ENCODE data around the gene RCE1.

The RCE1 gene

DNA sequence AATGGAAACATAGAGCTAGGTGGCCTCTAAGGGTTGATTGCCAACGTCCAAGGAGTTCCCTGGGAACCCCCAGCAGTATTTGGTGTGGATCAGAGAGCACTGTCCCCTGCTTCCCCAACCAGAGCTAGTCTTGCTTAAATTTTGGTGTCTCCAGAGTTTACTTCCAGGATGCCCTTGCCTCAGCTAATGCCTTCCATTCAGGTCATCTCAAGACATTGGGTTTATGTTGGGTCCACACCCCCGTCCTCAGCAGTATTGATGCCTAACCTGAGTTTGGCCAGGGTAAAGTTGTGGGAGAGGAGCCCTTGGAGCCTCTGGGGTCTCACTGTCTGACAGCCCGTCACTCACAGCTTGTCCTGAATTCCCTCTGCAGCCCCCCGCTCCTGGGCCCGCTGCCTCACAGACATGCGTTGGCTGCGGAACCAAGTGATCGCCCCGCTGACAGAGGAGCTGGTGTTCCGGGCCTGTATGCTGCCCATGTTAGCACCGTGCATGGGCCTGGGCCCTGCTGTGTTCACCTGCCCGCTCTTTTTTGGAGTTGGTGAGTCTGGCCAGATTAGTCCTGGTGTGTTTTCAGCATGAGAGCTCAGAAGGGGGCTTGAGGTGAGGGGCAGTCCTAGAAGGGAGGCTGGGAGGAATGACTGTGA is 1.4 kb downstream of the RCE1 start:
- TF ChIP-seq, protein P1, sequence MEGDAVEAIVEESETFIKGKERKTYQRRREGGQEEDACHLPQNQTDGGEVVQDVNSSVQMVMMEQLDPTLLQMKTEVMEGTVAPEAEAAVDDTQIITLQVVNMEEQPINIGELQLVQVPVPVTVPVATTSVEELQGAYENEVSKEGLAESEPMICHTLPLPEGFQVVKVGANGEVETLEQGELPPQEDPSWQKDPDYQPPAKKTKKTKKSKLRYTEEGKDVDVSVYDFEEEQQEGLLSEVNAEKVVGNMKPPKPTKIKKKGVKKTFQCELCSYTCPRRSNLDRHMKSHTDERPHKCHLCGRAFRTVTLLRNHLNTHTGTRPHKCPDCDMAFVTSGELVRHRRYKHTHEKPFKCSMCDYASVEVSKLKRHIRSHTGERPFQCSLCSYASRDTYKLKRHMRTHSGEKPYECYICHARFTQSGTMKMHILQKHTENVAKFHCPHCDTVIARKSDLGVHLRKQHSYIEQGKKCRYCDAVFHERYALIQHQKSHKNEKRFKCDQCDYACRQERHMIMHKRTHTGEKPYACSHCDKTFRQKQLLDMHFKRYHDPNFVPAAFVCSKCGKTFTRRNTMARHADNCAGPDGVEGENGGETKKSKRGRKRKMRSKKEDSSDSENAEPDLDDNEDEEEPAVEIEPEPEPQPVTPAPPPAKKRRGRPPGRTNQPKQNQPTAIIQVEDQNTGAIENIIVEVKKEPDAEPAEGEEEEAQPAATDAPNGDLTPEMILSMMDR (IDR thresholded peaks at IDR 0.05; ENCODE audit: borderline replicate concordance, control extremely low read depth, extremely low read depth, insufficient read depth, missing control alignments) = no peak
- no peak for DNase-seq (ENCODE audit: low spot score)
- in situ Hi-C loops (cut with MboI; ENCODE audit: low sequenced_read_pairs, unreplicated experiment) = no loop called here

DNA sequence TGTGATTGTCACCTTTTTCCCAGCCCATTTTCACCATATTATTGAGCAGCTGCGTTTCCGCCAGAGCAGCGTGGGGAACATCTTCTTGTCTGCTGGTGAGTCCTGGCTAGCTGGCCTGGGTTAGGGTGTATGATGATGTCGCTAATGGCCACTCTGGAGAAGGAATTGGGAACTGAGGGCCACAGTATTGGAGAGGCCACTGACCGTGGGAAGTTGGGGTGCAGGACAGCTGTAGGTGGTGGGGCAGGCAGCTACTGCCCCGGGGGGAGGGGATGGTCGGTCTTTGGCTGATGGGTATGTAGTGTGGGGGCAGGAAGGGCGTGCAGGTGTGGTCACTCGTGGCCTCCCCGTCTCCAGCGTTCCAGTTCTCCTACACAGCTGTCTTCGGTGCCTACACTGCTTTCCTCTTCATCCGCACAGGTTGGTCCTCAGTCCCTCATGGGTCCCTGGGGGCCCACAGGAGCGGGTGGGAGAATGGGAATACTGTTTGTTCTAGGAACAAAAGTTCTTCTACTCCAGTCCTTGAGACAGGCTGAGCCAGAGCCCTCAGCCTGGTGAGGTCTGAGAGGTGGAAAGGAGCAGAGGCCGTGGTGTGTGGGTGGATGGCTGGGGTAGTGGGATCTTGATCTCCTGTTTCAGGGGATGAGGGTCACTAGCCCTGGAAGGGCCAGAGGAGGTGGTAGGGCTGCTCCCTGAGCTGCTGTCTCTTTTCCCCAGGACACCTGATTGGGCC is 2.1 kb downstream of the RCE1 start:
- no peak for DNase-seq (ENCODE audit: low spot score)
- TF ChIP-seq, protein P1 (IDR thresholded peaks at IDR 0.05; ENCODE audit: borderline replicate concordance, control extremely low read depth, extremely low read depth, insufficient read depth, missing control alignments) = no peak
- in situ Hi-C loops (cut with MboI; ENCODE audit: low sequenced_read_pairs, unreplicated experiment) = no loop called here

DNA sequence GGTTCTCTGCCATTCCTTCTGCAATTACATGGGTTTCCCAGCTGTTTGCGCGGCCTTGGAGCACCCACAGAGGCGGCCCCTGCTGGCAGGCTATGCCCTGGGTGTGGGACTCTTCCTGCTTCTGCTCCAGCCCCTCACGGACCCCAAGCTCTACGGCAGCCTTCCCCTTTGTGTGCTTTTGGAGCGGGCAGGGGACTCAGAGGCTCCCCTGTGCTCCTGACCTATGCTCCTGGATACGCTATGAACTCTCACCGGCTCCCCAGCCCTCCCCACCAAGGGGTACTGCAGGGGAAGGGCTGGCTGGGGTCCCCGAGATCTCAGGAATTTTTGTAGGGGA is 2.6 kb downstream of the RCE1 start:
- no peak for DNase-seq (ENCODE audit: low spot score)
- TF ChIP-seq, protein P1 (IDR thresholded peaks at IDR 0.05; ENCODE audit: borderline replicate concordance, control extremely low read depth, extremely low read depth, insufficient read depth, missing control alignments) = no peak
- in situ Hi-C loops (cut with MboI; ENCODE audit: low sequenced_read_pairs, unreplicated experiment) = no loop called here

DNA sequence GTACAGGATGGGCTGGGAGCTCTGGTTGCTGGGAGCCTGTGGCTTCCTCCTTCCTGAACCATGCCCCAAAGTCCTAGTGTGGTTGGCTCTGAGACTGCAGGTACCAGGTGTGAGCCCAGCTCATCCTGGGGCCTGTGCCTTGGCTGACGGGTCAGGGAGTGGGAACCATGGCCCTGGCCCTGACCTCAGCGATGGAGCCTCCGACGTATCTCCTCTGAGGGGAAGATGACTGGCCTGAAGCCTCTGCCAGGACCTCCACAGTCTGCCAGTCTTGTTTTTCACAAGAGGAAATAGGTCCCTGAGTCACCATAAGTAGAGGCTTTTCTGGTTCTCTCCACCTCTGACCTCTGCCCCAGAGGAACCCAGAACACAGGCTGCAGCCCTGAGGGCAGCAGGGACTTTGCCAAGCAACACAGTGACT is 3.4 kb downstream of the RCE1 start:
- TF ChIP-seq, protein P1 (IDR thresholded peaks at IDR 0.05; ENCODE audit: borderline replicate concordance, control extremely low read depth, extremely low read depth, insufficient read depth, missing control alignments) = no peak
- DNase-seq (ENCODE audit: low spot score) = no peak
- in situ Hi-C loops (cut with MboI; ENCODE audit: low sequenced_read_pairs, unreplicated experiment) = no loop called here

DNA sequence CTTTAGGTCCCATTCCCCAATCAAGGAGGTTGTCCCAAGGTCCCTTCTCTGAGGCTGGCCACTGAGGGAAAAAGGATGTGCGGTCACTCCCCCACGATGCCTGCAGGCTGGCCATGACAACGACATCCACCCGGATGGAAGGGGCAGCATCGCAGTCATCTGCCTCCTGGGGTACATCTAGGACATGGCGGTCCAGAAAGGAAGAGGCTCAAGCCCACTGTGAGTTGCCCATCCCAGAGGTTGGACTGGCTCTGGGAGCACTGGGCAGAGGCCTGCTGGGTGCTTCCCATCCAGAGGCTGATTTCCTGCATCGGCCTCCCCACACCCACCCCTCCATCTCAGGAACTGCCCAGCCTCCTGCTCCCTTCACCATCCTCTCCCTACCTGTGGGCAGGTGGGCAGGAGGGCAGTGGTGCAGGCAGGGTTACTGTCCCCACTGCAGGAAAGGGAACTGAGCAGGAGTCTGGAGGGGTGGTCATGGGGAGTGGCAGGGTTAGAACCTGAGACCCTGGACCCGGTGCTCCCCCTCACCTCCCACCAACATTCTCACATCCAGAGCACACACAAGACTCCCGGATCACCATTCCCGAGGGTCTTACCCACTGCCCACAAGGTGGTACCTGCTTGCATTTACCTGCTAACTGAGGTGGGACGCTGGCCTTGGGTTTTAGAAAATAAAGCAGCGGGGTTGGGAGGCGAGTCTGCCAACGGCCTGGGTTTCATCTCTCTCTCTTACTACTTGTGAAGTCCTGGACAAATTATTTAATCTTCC is 4.4 kb downstream of the RCE1 start:
- TF ChIP-seq, protein P1 (IDR thresholded peaks at IDR 0.05; ENCODE audit: borderline replicate concordance, control extremely low read depth, extremely low read depth, insufficient read depth, missing control alignments) = no peak
- no peak for DNase-seq (ENCODE audit: low spot score)
- in situ Hi-C loops (cut with MboI; ENCODE audit: low sequenced_read_pairs, unreplicated experiment) = no loop called here

DNA sequence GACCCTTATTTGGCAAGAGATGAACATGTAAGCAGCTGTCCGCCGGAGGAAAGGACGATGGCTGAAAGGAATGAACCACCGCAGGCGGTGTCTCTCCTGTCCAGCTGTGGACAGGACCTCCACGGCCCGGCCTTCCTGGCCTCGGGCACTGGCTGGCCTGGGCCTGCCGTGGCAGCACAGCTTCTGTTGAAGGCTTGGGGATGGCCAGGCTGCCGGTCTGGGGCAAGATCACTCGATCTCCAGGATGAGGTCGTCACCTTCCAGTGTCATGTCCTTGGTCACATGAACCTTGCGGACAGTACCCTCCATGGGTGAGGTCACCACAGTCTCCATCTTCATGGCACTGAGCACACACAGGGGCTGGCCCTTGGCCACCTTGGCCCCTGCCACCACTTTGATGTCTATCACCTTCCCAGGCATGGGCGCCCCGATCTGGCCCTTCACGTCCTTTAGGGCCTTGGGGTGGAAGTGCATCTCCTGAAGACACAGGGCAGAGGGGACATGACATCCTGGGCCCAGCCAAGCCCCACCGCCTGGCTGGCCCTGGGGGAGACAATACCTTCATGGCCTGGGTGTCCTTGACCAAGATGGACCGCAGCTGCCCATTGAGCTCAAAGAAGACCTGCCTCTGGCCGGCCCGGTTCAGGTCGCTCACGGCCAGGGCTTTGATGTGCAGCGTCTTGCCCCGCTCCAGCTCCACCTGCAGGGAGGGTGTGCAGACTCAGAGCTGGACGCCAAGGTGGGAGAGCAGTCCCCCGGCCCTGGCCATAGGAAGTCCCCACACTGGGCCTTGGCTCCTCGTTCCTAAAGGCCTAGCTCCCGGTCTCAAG is 5.6 kb downstream of the RCE1 start:
- TF ChIP-seq, protein P1 (IDR thresholded peaks at IDR 0.05; ENCODE audit: borderline replicate concordance, control extremely low read depth, extremely low read depth, insufficient read depth, missing control alignments) = no peak
- in situ Hi-C loops (cut with MboI; ENCODE audit: low sequenced_read_pairs, unreplicated experiment) = no loop called here
- no peak for DNase-seq (ENCODE audit: low spot score)
